NCI-H226 (cell line): ENCODE results near the gene PTPRN2.
"Not testable (repeated sequence)": the region's sequence is repeated elsewhere in the genome, so short reads cannot be mapped to it uniquely, and the experiment has no call there.

ENCODE experiments used
- DNase-seq: peaks from one replicate; pipeline ENCODE4 v3.0.0-alpha.2; 2015

PTPRN2 gene

GRCh38 chr7:158357898-158358821 is 229.5 kb downstream of the PTPRN2 start:
- no peak for DNase-seq

- no peak for DNase-seq
These were observed 230.3 kb downstream of the PTPRN2 start for GRCh38 chr7:158357106-158357897.

DNA sequence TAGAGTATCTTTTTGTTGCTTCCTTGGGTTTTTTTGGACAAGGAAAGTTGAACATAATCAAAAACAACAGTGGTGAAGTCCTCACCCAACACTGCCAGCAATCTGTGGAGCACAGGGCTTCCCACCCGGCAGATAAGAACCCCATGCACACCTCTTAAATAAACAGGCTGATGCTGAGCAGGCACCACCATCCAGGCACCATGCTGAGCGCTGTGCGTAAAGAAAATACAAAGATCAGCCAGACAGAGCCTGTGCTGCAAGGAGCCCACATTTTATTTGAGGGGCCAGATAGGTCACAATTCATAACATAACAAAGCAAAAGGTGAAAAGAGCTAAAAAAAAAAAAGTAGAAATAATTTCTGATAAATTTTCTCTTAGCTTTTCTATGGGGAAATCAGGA is 231.2 kb downstream of the PTPRN2 start:
- DNase-seq: no peak

DNA sequence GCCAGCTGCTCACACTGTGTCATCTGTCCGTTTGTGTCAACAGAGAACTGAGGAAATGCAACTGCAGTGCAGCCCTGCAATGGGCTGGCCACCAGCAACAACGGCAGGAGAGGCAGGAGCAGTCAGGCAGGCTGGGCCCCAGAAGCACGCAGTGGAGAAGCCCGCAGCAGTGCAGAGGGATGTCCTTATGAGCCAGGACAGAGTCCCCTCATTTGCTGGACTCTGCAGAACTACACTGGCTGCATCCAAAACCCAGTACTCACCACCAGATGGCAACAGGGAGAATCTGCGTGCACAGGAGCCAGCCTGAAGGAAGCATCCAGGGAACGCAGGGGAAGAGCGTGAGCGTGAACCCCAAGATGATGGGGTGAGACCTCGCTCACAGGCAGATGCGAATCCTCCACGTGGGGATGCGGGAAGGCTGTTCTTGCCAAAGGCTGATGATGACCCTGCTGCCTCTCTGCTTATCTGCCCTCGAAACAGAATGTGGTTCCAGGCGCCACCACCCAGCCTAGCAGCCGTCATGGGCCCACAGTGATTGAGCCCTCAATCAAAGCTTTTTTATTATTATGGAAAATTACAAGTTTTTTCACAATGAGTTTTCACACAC is 232.1 kb downstream of the PTPRN2 start:
- no peak for DNase-seq

- DNase-seq: no peak
These were observed 232.8 kb downstream of the PTPRN2 start for GRCh38 chr7:158354861-158355260.

GRCh38 chr7:158353606-158354570 is 233.7 kb downstream of the PTPRN2 start:
- no peak for DNase-seq

GRCh38 chr7:158351899-158352729 is 235.5 kb downstream of the PTPRN2 start:
- DNase-seq: not testable (repeated sequence)

- no peak for DNase-seq
These were observed 236.1 kb downstream of the PTPRN2 start for GRCh38 chr7:158351481-158351880.

GRCh38 chr7:158351051-158351450 is 236.6 kb downstream of the PTPRN2 start:
- no peak for DNase-seq

DNA sequence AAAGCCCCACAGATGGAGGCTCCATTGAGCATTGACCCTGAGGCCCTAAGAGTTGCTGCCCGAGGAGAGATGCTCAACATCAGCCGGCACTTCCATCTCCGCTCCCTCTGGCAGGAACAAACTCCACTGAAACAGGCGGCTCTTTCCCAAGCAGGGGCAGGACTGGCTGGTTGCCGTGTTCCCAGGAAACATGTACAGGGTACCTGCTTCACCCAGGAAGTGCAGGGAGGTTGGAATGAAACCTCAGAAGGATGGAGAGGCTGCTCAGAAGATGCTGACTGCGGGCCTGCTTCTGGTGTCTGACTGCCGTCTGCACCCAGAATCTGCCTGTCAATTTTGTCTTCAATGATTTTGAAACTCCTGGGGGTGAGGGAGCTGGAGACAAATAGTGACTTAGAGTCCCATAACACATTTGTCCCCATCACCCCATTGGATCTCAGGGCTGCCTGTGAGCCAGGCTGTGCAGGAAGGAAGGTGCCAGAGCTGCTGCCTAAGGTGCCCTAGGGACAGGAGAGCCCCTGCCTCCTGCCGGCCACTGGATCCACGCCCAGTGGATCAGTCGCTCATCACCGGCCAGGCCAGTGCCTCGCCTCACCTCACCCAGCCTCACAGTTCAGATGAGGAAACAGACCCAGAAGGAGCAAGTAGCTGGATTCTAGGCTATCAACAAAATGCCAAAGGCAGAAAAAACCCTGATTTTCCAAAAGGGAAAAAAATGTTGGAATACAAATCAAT is 237.3 kb downstream of the PTPRN2 start:
- no peak for DNase-seq

GRCh38 chr7:158348446-158348845 is 239.2 kb downstream of the PTPRN2 start:
- DNase-seq: no peak

DNA sequence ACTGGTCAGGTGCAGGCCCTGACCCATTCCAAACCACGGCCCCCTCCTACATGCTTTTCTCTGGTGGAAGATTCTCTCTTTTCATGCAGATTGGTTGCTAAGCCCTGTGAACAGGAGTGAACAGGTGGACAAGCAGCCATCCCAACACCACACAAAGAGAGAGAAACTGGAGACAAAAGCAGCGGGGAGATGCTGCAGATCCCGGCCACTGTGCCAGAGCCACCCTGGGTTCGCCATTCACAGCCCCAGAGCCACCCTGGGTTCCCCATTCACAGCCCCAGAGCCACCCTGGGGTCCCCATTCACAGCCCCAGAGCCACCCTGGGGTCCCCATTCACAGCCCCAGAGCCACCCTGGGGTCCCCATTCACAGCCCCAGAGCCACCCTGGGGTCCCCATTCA is 239.6 kb downstream of the PTPRN2 start:
- not testable (repeated sequence) for DNase-seq

DNA sequence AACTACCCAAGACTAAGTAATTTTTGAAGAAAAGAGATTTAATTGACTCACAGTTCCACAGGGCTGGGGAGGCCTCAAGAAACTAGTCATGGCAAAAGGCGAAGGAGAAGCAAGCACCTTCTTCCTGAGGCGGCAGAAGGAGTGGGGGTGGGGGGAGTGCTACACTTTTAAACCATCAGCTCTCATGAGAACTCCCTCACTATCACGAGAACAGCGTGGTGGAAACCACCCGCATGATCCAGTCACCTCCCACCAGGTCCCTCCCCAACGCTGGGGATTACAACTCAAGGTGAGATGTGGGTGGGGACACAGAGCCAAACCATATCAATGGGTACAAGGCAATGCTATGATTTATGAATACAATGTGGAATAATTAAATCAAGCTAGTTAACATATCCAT is 241.9 kb downstream of the PTPRN2 start:
- no peak for DNase-seq

DNA sequence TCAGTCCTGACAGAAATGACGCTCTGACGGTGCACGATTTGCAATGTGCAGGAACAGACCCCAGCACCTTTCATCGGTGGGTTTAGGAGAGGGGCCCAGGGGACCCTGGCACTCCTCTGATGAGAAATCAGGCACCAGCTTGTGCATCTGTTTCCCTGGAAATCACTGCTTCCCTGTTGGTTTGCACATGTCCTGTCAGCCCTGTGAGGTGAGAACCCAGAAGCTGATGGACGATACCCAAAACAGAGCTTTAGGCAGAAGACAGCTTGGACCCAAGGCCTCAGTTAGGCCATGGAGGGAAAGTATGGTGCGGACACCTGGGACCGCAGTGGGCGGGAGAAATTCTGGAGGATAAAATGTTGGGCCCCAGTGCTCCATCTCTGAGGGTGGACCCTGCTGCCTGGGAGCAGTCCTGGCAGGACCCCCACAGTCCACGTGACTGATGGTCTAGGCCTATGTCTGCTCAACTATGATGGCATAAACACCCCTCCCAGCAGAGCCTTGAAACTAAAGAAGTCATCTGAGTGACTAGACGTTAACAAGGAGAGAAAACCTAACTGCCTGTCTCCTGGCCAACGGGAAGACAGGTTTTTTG is 242.8 kb downstream of the PTPRN2 start:
- DNase-seq: no peak

DNA sequence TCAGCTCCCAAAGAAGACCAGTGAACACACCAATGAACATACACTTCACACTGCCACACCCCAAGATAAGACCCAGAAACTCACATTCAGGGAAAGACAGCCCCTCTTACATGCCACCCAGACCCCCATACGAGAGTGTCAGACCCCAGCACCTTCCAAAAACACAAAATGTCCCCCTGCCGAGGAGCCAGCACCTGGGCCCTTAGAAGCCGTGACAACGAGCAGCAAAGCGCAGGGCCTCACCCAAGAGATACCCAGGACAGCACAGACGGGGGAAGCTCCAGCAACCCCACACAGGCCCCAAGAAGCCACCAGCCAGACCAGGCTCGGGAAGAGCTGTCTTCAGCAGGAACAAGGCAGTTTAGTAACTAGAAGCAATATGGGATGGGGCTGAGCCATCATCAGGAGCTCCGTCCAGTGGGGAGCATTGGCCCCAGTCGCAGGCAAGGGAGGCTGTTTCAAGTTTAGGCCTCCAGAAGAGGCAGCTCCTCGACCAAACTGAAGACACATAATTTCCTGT is 243.6 kb downstream of the PTPRN2 start:
- no peak for DNase-seq

DNA sequence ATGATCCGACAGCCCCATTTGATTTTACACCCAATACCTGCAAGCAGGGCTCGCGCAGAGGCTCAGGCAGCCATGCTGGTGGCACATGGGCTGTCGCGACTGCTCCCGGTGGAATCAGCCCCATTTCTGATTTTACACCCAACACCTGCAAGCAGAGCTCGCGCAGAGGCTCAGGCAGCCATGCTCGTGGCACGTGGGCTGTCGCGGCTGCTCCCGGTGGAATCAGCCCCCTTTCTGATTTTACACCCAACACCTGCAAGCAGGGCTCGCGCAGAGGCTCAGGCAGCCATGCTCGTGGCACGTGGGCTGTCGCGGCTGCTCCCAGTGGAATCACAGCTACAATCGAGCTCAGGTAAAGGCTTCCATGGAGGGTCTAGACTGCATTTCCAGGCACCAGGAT is 244.1 kb downstream of the PTPRN2 start:
- DNase-seq: no peak

- DNase-seq: not testable (repeated sequence)
These were observed 246.5 kb downstream of the PTPRN2 start for GRCh38 chr7:158341097-158341496.

DNA sequence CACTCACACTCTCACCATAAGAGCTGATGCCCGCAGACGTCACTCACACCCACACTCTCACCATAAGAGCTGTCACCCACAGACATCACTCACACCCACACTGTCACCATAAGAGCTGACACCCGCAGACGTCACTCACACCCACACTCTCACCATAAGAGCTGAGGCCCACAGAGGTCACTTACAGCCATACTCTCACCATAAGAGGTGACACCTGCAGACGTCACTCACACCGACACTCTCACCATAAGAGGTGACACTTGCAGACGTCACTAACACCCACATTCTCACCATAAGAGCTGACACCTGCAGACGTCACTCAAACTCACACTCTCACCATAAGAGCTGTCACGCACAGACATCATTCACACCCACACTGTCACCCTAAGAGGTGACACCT is 250.7 kb downstream of the PTPRN2 start:
- not testable (repeated sequence) for DNase-seq

GRCh38 chr7:158332516-158332915 is 255.1 kb downstream of the PTPRN2 start:
- DNase-seq: not testable (repeated sequence)
